H7 (cell line): ENCODE measurements around the gene IFT57. TPM values are rescaled to one million over a fixed set of nuclear protein-coding genes. Genes with fewer than 3 reads are reported as not detected.

Experiments
- DNase-seq: peaks from one replicate; pipeline ENCODE4 v3.0.0; 2012
- H3K27me3 ChIP-seq: 2 replicates; pipeline ENCODE4 v1.6.0; 2011; ENCODE audit warnings: mild to moderate bottlenecking, low read length; ENCODE audit not compliant: control insufficient read depth, insufficient read depth
- H3K36me3 ChIP-seq: replicated peaks from 2 replicates; pipeline ENCODE4 v1.5.1; 2011; ENCODE audit warnings: low read length; ENCODE audit not compliant: control insufficient read depth, insufficient read depth
- H3K4me3 ChIP-seq: 2 replicates; pipeline ENCODE4 v1.5.1; 2011; ENCODE audit warnings: low read depth, mild to moderate bottlenecking, control low read depth, low read length, moderate library complexity; ENCODE audit not compliant: insufficient read depth
- total RNA-seq: library from RNA; depleted of rRNA; stranded (reverse); fragments of >200 nt; shearing (Covaris generic); gene quantifications from 2 replicates; pipeline ENCODE4 v1.2.3, GENCODE V29; 2014

Gene IFT57
- total RNA-seq, 1 experiment from 2014 or later: 28.7 TPM

DNA sequence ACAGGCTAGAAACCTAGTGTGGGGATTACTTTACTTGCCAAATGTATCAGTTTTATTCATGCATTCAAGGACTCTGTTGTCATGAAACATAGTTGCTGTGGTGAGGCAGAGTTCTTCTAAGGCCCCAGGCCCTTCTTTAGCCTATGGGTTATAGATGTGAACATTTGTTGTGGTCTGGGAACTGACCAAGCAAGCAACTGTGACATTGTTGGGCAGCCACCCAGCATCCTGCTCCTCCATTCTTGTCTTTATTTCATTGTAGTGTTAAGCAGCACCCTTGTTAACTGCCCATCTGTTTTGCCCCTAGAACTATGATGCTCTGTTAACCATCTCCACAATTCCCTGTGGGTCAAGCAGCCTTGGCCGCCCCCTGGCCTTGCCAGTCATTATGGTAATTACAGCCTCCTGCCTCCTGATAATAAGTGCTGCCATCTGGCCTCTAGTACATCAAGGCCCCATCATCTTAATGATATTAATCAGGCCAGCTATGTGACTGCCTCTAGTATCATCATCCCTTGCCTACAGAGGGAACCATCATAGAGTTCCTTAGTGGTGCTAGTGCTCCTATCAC is 12.2 kb upstream of the IFT57 start:
- DNase-seq: no peak
- no peak overlapping the region for H3K4me3 ChIP-seq
- no peaks in the 10 kb centered on the region for H3K36me3 ChIP-seq
- no peaks in the 10 kb centered on the region for H3K27me3 ChIP-seq

DNA sequence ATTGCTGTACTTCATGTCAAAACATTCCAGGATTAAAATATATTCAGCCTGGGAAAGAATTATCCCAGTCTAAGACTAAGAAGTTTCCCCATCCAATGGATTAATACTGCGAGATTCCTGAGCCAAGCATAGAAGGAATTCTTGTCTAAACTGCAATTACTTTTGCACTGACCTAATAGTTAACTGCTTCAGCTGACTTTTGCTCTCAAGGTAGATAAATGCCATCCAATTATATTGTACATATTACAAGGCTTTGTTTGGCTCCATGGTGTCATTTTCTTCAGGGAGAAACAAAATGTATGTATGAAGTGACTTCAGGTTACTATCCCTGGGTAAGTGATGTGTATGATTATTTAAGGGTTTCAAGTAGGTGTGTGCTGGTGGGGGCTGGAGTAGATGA is 6.1 kb upstream of the IFT57 start:
- Histone ChIP-seq H3K36me3 (no peaks in the 10 kb centered on the region), H3K4me3 (no peak overlapping the region), H3K27me3 (no peaks in the 10 kb centered on the region)
- DNase-seq: no peak

- H3K4me3 ChIP-seq: no peak overlapping the region
- H3K36me3 ChIP-seq: no peaks in the 10 kb centered on the region
- no peak for DNase-seq
- no peaks in the 10 kb centered on the region for H3K27me3 ChIP-seq
Measured at GRCh38 chr3:108227131-108227530, 4.9 kb upstream of the IFT57 start.

GRCh38 chr3:108225221-108225620 is 3.0 kb upstream of the IFT57 start:
- Histone ChIP-seq H3K4me3 (no peak overlapping the region), H3K36me3 (no peaks in the 10 kb centered on the region), H3K27me3 (no peaks in the 10 kb centered on the region)
- DNase-seq: no peak

DNA sequence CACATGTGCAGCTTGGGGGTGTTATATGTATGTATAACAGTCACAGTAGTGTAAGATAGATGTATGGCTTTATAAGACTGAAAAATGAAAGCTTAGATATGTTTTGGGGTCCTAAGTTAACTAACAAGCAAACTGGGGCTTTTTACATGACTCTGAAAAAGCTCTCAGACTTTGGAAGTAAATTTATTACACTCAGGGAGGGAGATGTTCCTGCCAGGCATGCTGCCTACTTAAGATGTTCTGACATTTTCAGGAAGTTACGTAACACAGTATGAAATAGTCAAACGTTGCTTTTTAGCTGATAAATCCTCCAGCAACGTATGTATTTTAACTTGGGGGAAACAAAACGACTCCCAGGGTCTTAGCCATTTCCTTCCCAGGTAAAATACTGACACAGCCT is 1.7 kb upstream of the IFT57 start:
- H3K27me3 ChIP-seq: no peaks in the 10 kb centered on the region
- no peaks in the 10 kb centered on the region for H3K36me3 ChIP-seq
- no peak overlapping the region for H3K4me3 ChIP-seq
- no peak for DNase-seq

GRCh38 chr3:108222853-108223565 is 785 bp upstream of the IFT57 start:
- peak overlapping the region; percentile 16; the same call in 1 of the 2 replicates for H3K4me3 ChIP-seq
- H3K27me3 ChIP-seq: no peaks in the 10 kb centered on the region
- no peak for DNase-seq
- H3K36me3 ChIP-seq: no peaks in the 10 kb centered on the region

DNA sequence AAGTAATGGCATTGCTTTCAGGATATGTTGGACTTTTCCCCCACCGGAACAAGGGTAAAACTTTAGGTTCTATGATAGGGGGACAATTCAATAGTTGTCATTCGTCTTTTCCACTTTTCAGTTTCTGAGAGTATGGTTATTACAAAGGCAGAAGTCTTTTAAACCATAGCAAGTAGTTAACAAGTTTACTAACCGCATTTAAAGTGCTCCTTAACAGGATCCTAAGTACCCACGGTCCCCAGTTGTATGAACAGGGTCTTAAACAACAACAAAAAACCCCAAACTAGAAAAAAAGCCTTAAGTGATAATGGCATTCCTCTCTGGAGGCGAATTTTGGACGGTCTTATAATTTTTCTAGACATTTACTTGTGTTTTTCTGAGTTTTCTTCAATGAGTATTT is 831 bp downstream of the IFT57 start:
- Histone ChIP-seq H3K27me3 (no peaks in the 10 kb centered on the region), H3K36me3 (no peaks in the 10 kb centered on the region), H3K4me3 (peak overlapping the region; percentile 52)
- no peak for DNase-seq

DNA sequence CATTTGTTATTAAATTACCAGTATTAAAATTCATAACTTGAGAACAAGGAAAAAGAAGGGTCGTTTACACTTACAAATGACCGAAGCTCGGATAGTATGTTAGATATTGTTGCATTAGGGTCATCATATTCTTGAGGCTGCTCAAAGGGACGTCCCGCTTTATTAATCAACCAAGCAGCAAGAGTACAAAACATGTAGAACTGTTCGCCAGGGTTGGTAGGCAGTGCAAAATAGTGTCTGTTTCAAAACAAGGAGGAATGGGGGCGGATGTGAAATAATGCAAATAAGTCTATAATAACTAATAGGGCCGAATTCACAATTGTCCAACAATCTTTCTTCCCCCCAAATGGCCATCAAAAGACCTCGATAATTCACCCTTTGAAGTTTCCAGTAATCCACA is 2.9 kb downstream of the IFT57 start:
- no peaks in the 10 kb centered on the region for H3K36me3 ChIP-seq
- H3K27me3 ChIP-seq: no peaks in the 10 kb centered on the region
- no peak for DNase-seq
- H3K4me3 ChIP-seq: no peak overlapping the region

DNA sequence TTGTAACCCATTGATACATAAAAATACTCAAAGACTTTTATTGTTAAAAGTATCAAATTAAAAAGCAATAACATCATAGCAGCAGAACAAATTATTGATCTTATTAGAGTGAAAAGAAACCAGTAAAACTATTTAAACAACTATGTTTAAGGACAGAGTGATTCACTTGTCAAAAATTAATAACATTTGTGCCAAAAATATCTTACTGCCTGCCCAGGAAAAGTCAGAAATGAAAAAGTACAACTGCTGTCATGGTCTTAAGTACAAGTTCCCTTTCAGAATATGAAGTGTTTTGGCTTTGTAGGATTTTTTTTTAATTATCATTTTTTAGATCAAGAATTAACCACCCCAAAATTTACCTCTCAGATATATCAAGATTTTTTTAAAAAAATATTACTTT is 3.4 kb downstream of the IFT57 start:
- Histone ChIP-seq H3K36me3 (no peaks in the 10 kb centered on the region), H3K27me3 (no peaks in the 10 kb centered on the region), H3K4me3 (no peak overlapping the region)
- DNase-seq: no peak

GRCh38 chr3:108215871-108216270 is 6.4 kb downstream of the IFT57 start:
- no peaks in the 10 kb centered on the region for H3K27me3 ChIP-seq
- no peak overlapping the region for H3K4me3 ChIP-seq
- no peak for DNase-seq
- H3K36me3 ChIP-seq: no peaks in the 10 kb centered on the region

GRCh38 chr3:108209579-108209978 is 12.6 kb downstream of the IFT57 start:
- Histone ChIP-seq H3K4me3 (no peak overlapping the region), H3K36me3 (no peaks in the 10 kb centered on the region; the same call in 1 of the 2 replicates), H3K27me3 (no peaks in the 10 kb centered on the region)
- no peak for DNase-seq

- H3K27me3 ChIP-seq: no peaks in the 10 kb centered on the region
Measured at GRCh38 chr3:108208831-108209230, 13.4 kb downstream of the IFT57 start.

GRCh38 chr3:108202834-108203233 is 19.4 kb downstream of the IFT57 start:
- no peak for DNase-seq
- Histone ChIP-seq H3K4me3 (no peak overlapping the region), H3K36me3 (no peaks in the 10 kb centered on the region; the same call in 1 of the 2 replicates)

More at GRCh38 chr3:108208831-108209230, 13.4 kb downstream of the IFT57 start:
- Histone ChIP-seq H3K4me3 (no peak overlapping the region), H3K36me3 (no peaks in the 10 kb centered on the region; the same call in 1 of the 2 replicates)
- DNase-seq: no peak

GRCh38 chr3:108202080-108202479 is 20.1 kb downstream of the IFT57 start:
- Histone ChIP-seq H3K27me3 (no peaks in the 10 kb centered on the region), H3K36me3 (no peaks in the 10 kb centered on the region; the same call in 1 of the 2 replicates), H3K4me3 (no peak overlapping the region)
- no peak for DNase-seq

More at GRCh38 chr3:108202834-108203233, 19.4 kb downstream of the IFT57 start:
- no peaks in the 10 kb centered on the region for H3K27me3 ChIP-seq

DNA sequence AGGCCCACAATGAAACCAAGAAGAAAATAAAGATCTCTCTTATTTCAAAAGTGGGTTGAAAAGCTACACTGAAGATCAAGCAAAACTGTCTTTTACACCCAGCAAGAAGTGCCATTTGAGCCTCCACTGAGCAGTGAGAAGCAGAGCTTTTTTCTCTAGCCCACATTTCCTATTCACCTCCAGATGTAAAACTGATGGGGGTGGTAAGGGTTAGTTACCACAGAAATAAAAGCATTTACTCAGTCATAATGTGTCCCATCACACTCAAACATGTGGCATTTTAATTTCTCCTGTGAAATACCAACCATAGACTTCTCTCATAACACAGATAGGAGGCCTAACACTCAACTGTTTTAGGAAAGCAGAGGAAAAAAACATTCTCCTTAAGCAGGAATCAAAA is 21.0 kb downstream of the IFT57 start:
- H3K27me3 ChIP-seq: no peaks in the 10 kb centered on the region
- no peak overlapping the region for H3K4me3 ChIP-seq
- H3K36me3 ChIP-seq: no peaks in the 10 kb centered on the region; the same call in 1 of the 2 replicates
- no peak for DNase-seq
